Neural cell (in vitro differentiated cells): Measurements from ENCODE around the gene RARRES1.

Experiments used
- CTCF ChIP-seq: fragments of 450-650 bp; IDR thresholded peaks from 2 replicates; pipeline ENCODE4 v1.5.1; 2014; ENCODE audit warnings: antibody characterized with exemption, mild to moderate bottlenecking, moderate library complexity; ENCODE audit not compliant: poor library complexity, severe bottlenecking
- REST ChIP-seq: IDR thresholded peaks from 2 replicates; pipeline ENCODE4 v1.6.1; 2012; ENCODE audit warnings: borderline replicate concordance

DNA sequence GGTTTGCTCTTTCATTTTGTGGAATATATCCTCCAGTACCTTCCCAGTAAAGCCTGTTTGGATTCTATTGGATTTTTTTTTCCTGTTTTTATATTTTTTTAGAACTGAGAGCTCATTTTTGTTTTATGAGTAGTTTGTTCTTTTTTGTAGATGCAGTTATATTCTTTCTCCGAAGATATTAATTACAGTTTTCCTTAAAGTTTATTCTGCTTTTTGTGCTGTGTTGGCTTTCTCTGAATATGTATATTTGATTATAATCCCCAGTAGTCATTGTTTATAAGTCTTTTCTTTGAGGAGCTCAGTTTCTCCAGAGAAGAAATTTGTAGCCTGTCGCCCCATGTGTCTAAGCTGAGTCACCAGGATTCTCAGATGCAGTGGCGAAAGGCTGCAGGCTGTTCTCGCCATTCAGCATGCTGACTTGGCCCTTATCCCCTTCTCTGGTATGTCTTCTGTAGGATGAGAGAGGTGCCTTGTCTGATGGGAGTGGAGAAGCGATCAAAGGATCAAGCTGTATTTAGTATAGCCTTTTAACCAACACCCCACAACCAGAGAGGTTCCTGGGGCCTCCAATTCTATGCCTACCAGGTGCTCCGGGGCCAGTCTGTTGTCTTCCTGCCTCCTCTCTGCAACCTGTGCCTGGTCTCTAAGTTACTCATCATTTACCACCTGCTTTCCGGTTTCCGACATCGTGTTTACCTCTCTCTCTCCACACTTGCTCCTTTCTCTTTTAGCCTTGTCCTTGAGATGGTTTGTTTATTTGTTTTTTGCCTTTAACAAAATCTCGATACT is 37.9 kb upstream of the RARRES1 start:
- TF ChIP-seq CTCF (no peak), REST (no peak)
